Lung (tissue), 12 donors: ENCODE data around the gene MAP4. TPM values are rescaled to one million over a fixed set of nuclear protein-coding genes. Genes with fewer than 3 reads are reported as not detected.

ENCODE experiments used
- ATAC-seq: fragments of 200-7000 bp; cut with Tn5 transposase; one replicate; pipeline ENCODE4 v1.9.1; 2020; ENCODE audit warnings: moderate number of reproducible peaks; ENCODE audit not compliant: insufficient read depth, low FRiP score
- DNase-seq, 3 donors: peaks; one replicate each; pipeline ENCODE4 v3.0.0-alpha.2; 2013 to 2017
- H3K27ac ChIP-seq, 2 donors: one replicate each; pipeline ENCODE4 v1.5.1; 2013; ENCODE audit warnings: mild to moderate bottlenecking in 2 of 2, moderate library complexity in 2 of 2, control low read depth in 1 of 2, inconsistent platforms in 1 of 2, low read depth in 1 of 2, low read length in 1 of 2
- H3K27me3 ChIP-seq, 3 donors: one replicate each; pipeline ENCODE4 v1.5.1; 2013; ENCODE audit warnings: low read length in 2 of 3; ENCODE audit not compliant: control insufficient read depth in 3 of 3, insufficient read depth in 3 of 3
- H3K36me3 ChIP-seq, 4 donors: one replicate each; pipeline ENCODE4 v1.5.1; 2013; ENCODE audit warnings: low read length in 4 of 4, mild to moderate bottlenecking in 1 of 4, moderate library complexity in 1 of 4; ENCODE audit not compliant: control insufficient read depth in 4 of 4, insufficient read depth in 4 of 4
- H3K4me1 ChIP-seq, 5 donors: one replicate each; pipeline ENCODE4 v1.5.1; 2013; ENCODE audit warnings: low read length in 5 of 5, mild to moderate bottlenecking in 2 of 5, moderate library complexity in 1 of 5; ENCODE audit not compliant: control insufficient read depth in 5 of 5, insufficient read depth in 5 of 5
- H3K4me3 ChIP-seq: one replicate; pipeline ENCODE4 v1.5.1; 2013; ENCODE audit warnings: mild to moderate bottlenecking, control low read depth, moderate library complexity
- H3K9ac ChIP-seq, 2 donors: one replicate each; pipeline ENCODE4 v1.5.1; 2013; ENCODE audit warnings: low read length in 2 of 2, control low read depth in 1 of 2; ENCODE audit not compliant: insufficient read depth in 1 of 2
- H3K9me3 ChIP-seq, 4 donors: one replicate each; pipeline ENCODE4 v1.5.1; 2013; ENCODE audit warnings: low read length in 3 of 4, mild to moderate bottlenecking in 1 of 4, moderate library complexity in 1 of 4; ENCODE audit not compliant: control insufficient read depth in 4 of 4, insufficient read depth in 3 of 4
- CTCF ChIP-seq: IDR thresholded peaks from 2 replicates; pipeline ENCODE4 v1.5.1; 2012; ENCODE audit warnings: mild to moderate bottlenecking; ENCODE audit errors: control extremely low read depth, extremely low read depth
- WGBS, 2 donors: extraction: QIAGEN DNeasy Blood & Tissue Kit; methylation state at CpG; one replicate each; pipeline ENCODE4 v1.1.7; 2013; 5-methylcytosine and 5-hydroxymethylcytosine counted together
- polyA plus RNA-seq, 2 donors: library from polyadenylated mRNA; stranded (reverse); fragments of 200-250 nt; gene quantifications; one replicate each; pipeline ENCODE4 v1.2.1, GENCODE V29; 2013
- total RNA-seq, 2 donors: library from RNA; depleted of rRNA in 1 of 2; stranded (reverse); fragments of >200 nt in 1 of 2; gene quantifications; one replicate each; pipeline ENCODE4 v1.2.1, GENCODE V29; 2014 to 2021
- donor health status: control.
- donor health status: control.
- donor health status: Bipolar disorder and iron deficiency.
- donor health status: healthy.
- donor health status: DM: yes; HTN: yes; CAD: no.

The MAP4 gene
- total and polyA plus RNA-seq, 4 donors: 62.6 to 203 (median 84.9) TPM

GRCh38 chr3:47961036-47961435, 55.2 kb downstream of the MAP4 start:
- H3K4me3 ChIP-seq: no peak overlapping the region
- DNase-seq (no peak), ATAC-seq (no peak)
- H3K9ac ChIP-seq: no peak overlapping the region
- WGBS, 2 donors: 82 to 98% methylated on average over 1 of the region's 1 CpG
- H3K4me1 ChIP-seq: peaks cover 0 to 25% (median 2%) of the 10 kb centered on the region in 5 donors
- peaks cover 0 to 2% (median 0%) of the 10 kb centered on the region in 4 donors for H3K36me3 ChIP-seq
- H3K27ac ChIP-seq: no peak overlapping the region
- H3K27me3 ChIP-seq: no peaks in the 10 kb centered on the region
- H3K9me3 ChIP-seq: no peaks in the 10 kb centered on the region
- TF ChIP-seq CTCF: no peak

DNA sequence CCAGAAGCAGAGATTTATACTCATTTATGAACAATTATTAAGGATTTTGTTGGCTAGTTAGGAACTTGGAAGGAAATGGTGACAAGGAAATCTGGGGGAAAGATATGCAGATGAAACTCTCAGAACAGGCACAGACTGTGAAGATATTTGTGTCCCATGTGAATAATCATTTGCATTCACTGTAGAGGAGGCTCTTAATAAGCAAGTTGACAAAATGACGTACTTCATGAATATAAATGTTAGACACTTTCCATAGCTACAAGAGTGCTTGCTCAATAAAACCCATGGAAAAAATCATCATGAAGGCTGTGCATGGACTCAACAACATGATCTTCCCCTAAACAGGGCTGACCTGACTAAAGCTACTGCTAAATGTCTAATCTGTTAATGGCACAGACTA, 59.7 kb downstream of the MAP4 start:
- Histone ChIP-seq H3K4me1 (peaks cover under 1 to 29% (median 7%) of the 10 kb centered on the region in 5 donors), H3K4me3 (no peak overlapping the region), H3K27ac (no peak overlapping the region), H3K27me3 (no peaks in the 10 kb centered on the region), H3K9ac (no peak overlapping the region), H3K9me3 (no peaks in the 10 kb centered on the region), H3K36me3 (peaks cover 0 to 2% (median 0%) of the 10 kb centered on the region in 4 donors)
- no peak for ATAC-seq
- DNase-seq: no peak
- TF ChIP-seq CTCF: no peak
- 95 to 100% methylated on average over 1 of the region's 1 CpG for WGBS, 2 donors

- no peak for TF ChIP-seq CTCF
- no peaks in the 10 kb centered on the region for H3K9me3 ChIP-seq
- ATAC-seq (no peak), DNase-seq (peak in 2 of 3 donors; percentile 42 to 65)
- 62 to 85% methylated on average over 1 of the region's 1 CpG for WGBS, 2 donors
- H3K36me3 ChIP-seq: peaks cover 0 to 2% (median 0%) of the 10 kb centered on the region in 4 donors
- no peaks in the 10 kb centered on the region for H3K27me3 ChIP-seq
- H3K27ac ChIP-seq: no peak overlapping the region
- no peak overlapping the region for H3K4me3 ChIP-seq
- no peak overlapping the region for H3K9ac ChIP-seq
- peaks cover 0 to 31% (median 7%) of the 10 kb centered on the region in 5 donors for H3K4me1 ChIP-seq
Measured at GRCh38 chr3:47954567-47954966, 61.6 kb downstream of the MAP4 start.
